ENCODE measurements around the gene ENPP3.

Gene ENPP3

DNA sequence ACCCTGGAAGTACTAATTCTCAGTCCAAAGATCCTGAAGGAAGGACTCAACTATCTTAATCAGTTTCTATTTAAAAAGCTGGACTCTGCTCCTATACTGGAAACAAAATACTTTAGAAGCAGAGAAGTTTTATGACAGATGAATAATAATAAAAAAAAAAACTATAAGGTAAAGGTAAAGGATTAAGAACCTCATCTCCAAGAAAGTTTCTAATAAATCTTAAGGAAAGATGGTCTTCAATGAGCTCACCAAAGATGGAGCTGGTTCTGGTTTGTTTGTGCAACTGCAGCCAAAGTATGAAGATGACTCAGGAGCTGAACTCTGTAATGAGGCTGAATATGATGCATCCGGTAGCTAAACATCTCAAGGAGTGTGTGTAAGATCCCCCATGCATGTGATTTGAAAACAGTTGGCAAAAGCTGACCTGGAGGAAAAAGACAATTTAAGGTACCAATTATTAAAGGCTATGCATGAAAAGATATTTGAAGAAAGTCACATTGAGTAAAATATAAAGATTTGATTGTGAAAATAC, 34.3 kb upstream of the ENPP3 start:
- H3K4me3 ChIP-seq (ENCODE audit: low read length) = no peak overlapping the region
- TF ChIP-seq, protein P1, sequence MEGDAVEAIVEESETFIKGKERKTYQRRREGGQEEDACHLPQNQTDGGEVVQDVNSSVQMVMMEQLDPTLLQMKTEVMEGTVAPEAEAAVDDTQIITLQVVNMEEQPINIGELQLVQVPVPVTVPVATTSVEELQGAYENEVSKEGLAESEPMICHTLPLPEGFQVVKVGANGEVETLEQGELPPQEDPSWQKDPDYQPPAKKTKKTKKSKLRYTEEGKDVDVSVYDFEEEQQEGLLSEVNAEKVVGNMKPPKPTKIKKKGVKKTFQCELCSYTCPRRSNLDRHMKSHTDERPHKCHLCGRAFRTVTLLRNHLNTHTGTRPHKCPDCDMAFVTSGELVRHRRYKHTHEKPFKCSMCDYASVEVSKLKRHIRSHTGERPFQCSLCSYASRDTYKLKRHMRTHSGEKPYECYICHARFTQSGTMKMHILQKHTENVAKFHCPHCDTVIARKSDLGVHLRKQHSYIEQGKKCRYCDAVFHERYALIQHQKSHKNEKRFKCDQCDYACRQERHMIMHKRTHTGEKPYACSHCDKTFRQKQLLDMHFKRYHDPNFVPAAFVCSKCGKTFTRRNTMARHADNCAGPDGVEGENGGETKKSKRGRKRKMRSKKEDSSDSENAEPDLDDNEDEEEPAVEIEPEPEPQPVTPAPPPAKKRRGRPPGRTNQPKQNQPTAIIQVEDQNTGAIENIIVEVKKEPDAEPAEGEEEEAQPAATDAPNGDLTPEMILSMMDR (IDR thresholded peaks at IDR 0.05; ENCODE audit: insufficient read depth, low read depth, low read length, missing control alignments) = no peak
- peak; percentile 54 for DNase-seq (ENCODE audit: low read depth)

DNA sequence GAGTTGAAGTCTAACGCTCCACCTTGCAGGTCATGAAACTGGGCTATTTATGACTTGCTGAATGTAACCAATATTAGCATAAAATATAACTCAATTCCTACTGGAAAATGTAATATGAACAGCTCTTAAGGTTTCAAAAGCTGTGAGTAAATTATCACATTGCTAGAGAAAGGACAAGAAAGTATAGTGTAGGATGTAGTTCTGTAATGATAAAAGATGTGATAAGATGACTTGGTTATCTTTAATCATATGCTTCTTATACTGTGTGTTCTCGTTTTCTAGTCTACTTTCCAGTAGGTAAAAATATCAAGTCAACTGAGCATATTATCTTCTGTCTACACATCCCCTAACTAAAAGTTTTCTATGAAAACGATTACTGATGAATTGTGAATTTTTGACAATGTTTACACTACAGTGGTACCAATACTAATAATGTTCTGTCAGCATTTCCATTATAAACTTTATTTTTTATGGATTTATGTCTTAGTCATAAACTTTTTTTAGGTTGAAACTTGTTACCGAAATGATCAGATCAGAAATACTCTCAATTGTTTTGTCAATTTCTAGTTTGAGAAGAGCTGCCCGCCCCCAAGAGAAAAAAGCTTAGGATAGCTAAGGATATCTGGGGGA, 23.7 kb upstream of the ENPP3 start:
- DNase-seq (ENCODE audit: low read depth) = no peak
- no peak overlapping the region for H3K4me3 ChIP-seq (ENCODE audit: low read length)
- TF ChIP-seq, protein P1 (IDR thresholded peaks at IDR 0.05; ENCODE audit: insufficient read depth, low read depth, low read length, missing control alignments) = no peak

GRCh38 chr6:131615275-131615674, 21.8 kb upstream of the ENPP3 start:
- DNase-seq (ENCODE audit: low read depth) = no peak
- no peak overlapping the region for H3K4me3 ChIP-seq (ENCODE audit: low read length)
- TF ChIP-seq, protein P1 (IDR thresholded peaks at IDR 0.05; ENCODE audit: insufficient read depth, low read depth, low read length, missing control alignments) = no peak

GRCh38 chr6:131627724-131628682, 9.1 kb upstream of the ENPP3 start, which contains the start of gene MED23:
Gene MED23, minus strand, starts transcription at chr6:131628242. Its CDS starts 193 bp downstream, at chr6:131628049.
- TF ChIP-seq, protein P1 (IDR thresholded peaks at IDR 0.05; ENCODE audit: insufficient read depth, low read depth, low read length, missing control alignments) = peak; percentile 92
- DNase-seq (ENCODE audit: low read depth) = peak; percentile 98

GRCh38 chr6:131628726-131629125, 8.4 kb upstream of the ENPP3 start:
- no peak for DNase-seq (ENCODE audit: low read depth)
- TF ChIP-seq, protein P1 (IDR thresholded peaks at IDR 0.05; ENCODE audit: insufficient read depth, low read depth, low read length, missing control alignments) = no peak
- no peak overlapping the region for H3K4me3 ChIP-seq (ENCODE audit: low read length)

More at GRCh38 chr6:131627724-131628682, 9.1 kb upstream of the ENPP3 start, which contains the start of gene MED23:
- H3K4me3 ChIP-seq (ENCODE audit: low read length) = peak within 1 kb of the TSS; percentile 82

DNA sequence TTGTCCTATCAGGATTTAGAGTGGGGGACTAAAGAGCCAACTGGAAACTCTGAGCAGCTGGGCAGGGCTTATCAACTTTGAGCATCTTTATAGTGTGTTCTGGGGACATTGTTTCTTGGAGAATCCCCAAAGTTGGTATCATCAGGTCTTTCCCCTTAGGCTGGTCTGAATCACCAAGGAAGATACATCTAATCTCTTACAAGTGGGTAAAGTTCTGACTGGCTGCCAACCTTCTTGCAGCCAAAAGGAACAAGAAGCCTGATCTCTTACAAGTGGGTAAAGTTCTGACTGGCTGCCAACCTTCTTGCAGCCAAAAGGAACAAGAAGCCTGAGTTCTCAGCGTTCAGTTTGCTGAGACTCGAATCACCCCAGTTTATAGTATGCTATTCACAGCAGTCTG, 7.5 kb upstream of the ENPP3 start:
- TF ChIP-seq, protein P1 (IDR thresholded peaks at IDR 0.05; ENCODE audit: insufficient read depth, low read depth, low read length, missing control alignments) = no peak
- no peak for DNase-seq (ENCODE audit: low read depth)
- no peak overlapping the region for H3K4me3 ChIP-seq (ENCODE audit: low read length)

All from epithelial cell of esophagus (primary cell).